ENCODE results near the gene HYDIN.
"Not testable (repeated sequence)": the region's sequence is repeated elsewhere in the genome, so short reads cannot be mapped to it uniquely, and the experiment has no call there.

- TF ChIP-seq CTCF (IDR thresholded peaks at IDR 0.05; ENCODE audit: poor library complexity); EZH2 (IDR thresholded peaks at IDR 0.05; ENCODE audit: borderline replicate concordance): not testable (repeated sequence)
Measured at GRCh38 chr16:71037987-71038386, 192.5 kb downstream of the HYDIN start.
